ENCODE data around the gene SPI1. TPM values are rescaled to one million over a fixed set of nuclear protein-coding genes. Genes with fewer than 3 reads are reported as not detected.

SPI1 gene
- total and polyA plus RNA-seq, 2 experiments from 2014 or later, result 0.13 to 2.0 TPM

DNA sequence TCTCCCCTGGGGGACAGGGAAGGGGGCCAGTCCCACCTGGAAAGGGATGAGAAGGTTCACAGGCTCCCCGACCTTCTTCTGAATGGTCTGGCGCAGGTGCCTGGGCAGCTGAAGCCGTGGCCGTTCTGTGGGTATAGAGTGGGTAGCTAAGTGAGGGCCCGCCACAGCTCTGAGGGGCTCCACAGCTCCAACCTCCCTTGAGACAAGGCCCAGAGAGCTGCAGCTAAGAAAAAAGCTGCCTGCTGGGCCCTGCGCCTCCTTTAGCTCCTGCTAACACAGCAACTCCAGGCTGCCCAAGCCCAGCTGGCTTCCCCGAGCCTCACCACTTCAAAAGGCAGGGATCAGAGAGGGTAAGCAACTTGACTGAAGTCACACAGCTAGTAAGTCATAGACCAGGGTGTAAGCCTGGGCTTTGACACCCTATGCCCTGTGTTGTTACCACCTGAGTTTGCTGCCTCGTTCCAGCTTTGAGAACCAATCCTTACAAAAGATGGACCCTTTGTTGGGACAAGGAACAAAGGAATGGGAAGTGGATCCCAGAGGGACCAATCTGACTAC lies 44.4 kb downstream of the SPI1 start:
- Histone ChIP-seq H3K9me2 (replicated peaks; ENCODE audit: insufficient read depth) (no peaks in the 10 kb centered on the region), H4K20me1 (ENCODE audit: insufficient read depth, poor library complexity, severe bottlenecking) (no peaks in the 10 kb centered on the region), H3K4me3 (no peak overlapping the region), H3K27ac (no peak overlapping the region), H3K27me3 (no peaks in the 10 kb centered on the region), H3K36me3 (replicated peaks; ENCODE audit: insufficient read depth, low read depth) (no peaks in the 10 kb centered on the region), H3K9me3 (ENCODE audit: low read depth) (no peaks in the 10 kb centered on the region), H3K79me2 (no peaks in the 10 kb centered on the region), H3K4me2 (no peak overlapping the region), H2AFZ (no peak overlapping the region), H3K4me1 (ENCODE audit: insufficient read depth) (no peaks in the 10 kb centered on the region)
- DNase-seq (ENCODE audit: low spot score), result no peak
- WGBS (ENCODE audit: low lambda C conversion rate, missing lambda C conversion rate), result 90% methylated on average over 8 of the region's 8 CpGs
- TF ChIP-seq, protein P1, sequence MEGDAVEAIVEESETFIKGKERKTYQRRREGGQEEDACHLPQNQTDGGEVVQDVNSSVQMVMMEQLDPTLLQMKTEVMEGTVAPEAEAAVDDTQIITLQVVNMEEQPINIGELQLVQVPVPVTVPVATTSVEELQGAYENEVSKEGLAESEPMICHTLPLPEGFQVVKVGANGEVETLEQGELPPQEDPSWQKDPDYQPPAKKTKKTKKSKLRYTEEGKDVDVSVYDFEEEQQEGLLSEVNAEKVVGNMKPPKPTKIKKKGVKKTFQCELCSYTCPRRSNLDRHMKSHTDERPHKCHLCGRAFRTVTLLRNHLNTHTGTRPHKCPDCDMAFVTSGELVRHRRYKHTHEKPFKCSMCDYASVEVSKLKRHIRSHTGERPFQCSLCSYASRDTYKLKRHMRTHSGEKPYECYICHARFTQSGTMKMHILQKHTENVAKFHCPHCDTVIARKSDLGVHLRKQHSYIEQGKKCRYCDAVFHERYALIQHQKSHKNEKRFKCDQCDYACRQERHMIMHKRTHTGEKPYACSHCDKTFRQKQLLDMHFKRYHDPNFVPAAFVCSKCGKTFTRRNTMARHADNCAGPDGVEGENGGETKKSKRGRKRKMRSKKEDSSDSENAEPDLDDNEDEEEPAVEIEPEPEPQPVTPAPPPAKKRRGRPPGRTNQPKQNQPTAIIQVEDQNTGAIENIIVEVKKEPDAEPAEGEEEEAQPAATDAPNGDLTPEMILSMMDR (IDR thresholded peaks at IDR 0.05; ENCODE audit: poor library complexity), result no peak
- TF ChIP-seq EZH2 (IDR thresholded peaks at IDR 0.05; ENCODE audit: borderline replicate concordance) (no peak), EZH2phosphoT487 (IDR thresholded peaks at IDR 0.05; ENCODE audit: low read depth, severe bottlenecking, unreplicated experiment) (no peak)

DNA sequence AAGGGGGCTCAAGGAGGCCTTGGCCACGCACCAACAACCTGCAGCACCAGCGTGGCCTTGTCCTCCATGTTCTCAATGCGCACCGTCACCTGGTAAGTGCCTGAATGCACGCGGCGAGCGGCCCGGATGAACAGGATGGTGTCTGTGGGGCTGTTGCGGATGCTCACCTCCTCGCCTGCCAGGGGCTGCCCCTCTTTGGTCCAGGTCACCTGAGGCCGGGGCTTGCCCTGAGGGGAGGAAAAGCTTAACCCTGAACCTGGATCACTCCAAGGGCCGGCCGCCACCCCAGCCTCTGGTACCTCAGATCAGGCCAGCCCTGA lies 44.9 kb downstream of the SPI1 start:
- DNase-seq (ENCODE audit: low spot score), result no peak
- Histone ChIP-seq H4K20me1 (ENCODE audit: insufficient read depth, poor library complexity, severe bottlenecking) (no peaks in the 10 kb centered on the region), H3K27me3 (no peaks in the 10 kb centered on the region), H3K27ac (no peak overlapping the region), H3K4me3 (no peak overlapping the region), H3K9me3 (ENCODE audit: low read depth) (no peaks in the 10 kb centered on the region), H3K79me2 (no peaks in the 10 kb centered on the region), H3K4me2 (no peak overlapping the region), H2AFZ (no peak overlapping the region), H3K4me1 (ENCODE audit: insufficient read depth) (no peaks in the 10 kb centered on the region), H3K36me3 (replicated peaks; ENCODE audit: insufficient read depth, low read depth) (no peaks in the 10 kb centered on the region), H3K9me2 (replicated peaks; ENCODE audit: insufficient read depth) (no peaks in the 10 kb centered on the region)
- TF ChIP-seq, protein P1 (IDR thresholded peaks at IDR 0.05; ENCODE audit: poor library complexity), result no peak
- TF ChIP-seq EZH2 (IDR thresholded peaks at IDR 0.05; ENCODE audit: borderline replicate concordance) (no peak), EZH2phosphoT487 (IDR thresholded peaks at IDR 0.05; ENCODE audit: low read depth, severe bottlenecking, unreplicated experiment) (no peak)
- WGBS (ENCODE audit: low lambda C conversion rate, missing lambda C conversion rate), result 97% methylated on average over 14 of the region's 14 CpGs

DNA sequence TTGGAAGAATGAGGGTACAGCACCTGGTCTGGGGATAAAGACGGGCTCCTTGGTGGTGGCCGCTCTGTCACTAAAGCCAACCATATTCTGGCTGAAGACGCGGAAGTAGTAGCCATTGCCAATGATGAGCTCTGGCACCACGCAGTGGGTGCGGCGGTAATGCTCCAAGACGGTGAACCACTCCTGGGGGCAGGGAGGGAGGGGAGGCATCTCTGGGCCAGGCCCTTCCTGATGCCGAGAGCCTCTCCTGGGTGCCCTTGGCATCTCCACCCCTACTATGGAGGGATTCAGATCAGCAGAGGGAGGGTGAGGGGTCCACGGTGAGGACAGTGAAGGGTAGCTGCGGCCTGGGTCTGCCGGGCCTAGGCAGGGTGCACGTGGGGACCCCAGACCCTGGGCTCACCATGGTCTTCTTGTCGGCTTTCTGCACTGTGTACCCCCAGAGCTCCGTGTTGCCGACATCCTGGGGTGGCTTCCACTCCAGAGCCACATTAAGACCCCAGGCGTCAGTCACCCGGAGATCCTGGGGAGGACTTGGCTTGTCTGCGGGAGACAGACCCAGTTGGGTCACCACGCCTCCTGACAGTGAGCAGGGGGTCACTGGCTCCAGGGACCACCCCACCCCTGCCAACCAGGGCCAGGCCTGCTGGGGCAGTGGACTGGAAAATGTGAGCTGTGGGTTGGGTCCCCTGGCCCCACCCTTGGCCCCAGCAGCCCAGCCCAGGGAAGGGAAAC lies 45.4 kb downstream of the SPI1 start:
- no peaks in the 10 kb centered on the region for H3K36me3 ChIP-seq (replicated peaks; ENCODE audit: insufficient read depth, low read depth)
- H3K4me3 ChIP-seq, result no peak overlapping the region
- no peak overlapping the region for H3K4me2 ChIP-seq
- WGBS (ENCODE audit: low lambda C conversion rate, missing lambda C conversion rate), result 93% methylated on average over 20 of the region's 20 CpGs
- no peaks in the 10 kb centered on the region for H3K79me2 ChIP-seq
- H3K4me1 ChIP-seq (ENCODE audit: insufficient read depth), result no peaks in the 10 kb centered on the region
- H3K27ac ChIP-seq, result no peak overlapping the region
- TF ChIP-seq EZH2 (IDR thresholded peaks at IDR 0.05; ENCODE audit: borderline replicate concordance) (no peak), EZH2phosphoT487 (IDR thresholded peaks at IDR 0.05; ENCODE audit: low read depth, severe bottlenecking, unreplicated experiment) (no peak)
- TF ChIP-seq, protein P1 (IDR thresholded peaks at IDR 0.05; ENCODE audit: poor library complexity), result no peak
- DNase-seq (ENCODE audit: low spot score), result no peak
- H2AFZ ChIP-seq, result no peak overlapping the region
- no peaks in the 10 kb centered on the region for H3K9me2 ChIP-seq (replicated peaks; ENCODE audit: insufficient read depth)
- H3K9me3 ChIP-seq (ENCODE audit: low read depth), result no peaks in the 10 kb centered on the region
- no peaks in the 10 kb centered on the region for H4K20me1 ChIP-seq (ENCODE audit: insufficient read depth, poor library complexity, severe bottlenecking)
- H3K27me3 ChIP-seq, result no peaks in the 10 kb centered on the region
